Ishikawa (cell line): ENCODE measurements around the gene PARD3.

ENCODE experiments used
- CEBPB ChIP-seq: IDR thresholded peaks from 2 replicates; pipeline ENCODE4 v1.6.1; 2012
- CREB1 ChIP-seq: IDR thresholded peaks from 2 replicates; pipeline ENCODE4 v1.6.1; 2012; ENCODE audit warnings: low read depth
- EGR1 ChIP-seq: IDR thresholded peaks from 2 replicates; pipeline ENCODE4 v1.6.1; 2012
- EP300 ChIP-seq: IDR thresholded peaks from 2 replicates; pipeline ENCODE4 v1.6.1; 2012; ENCODE audit warnings: borderline replicate concordance
- FOXM1 ChIP-seq: IDR thresholded peaks from 2 replicates; pipeline ENCODE4 v1.6.1; 2012; ENCODE audit warnings: low read depth, borderline replicate concordance
- MAX ChIP-seq: IDR thresholded peaks from 2 replicates; pipeline ENCODE4 v1.6.1; 2012
- NFIC ChIP-seq: IDR thresholded peaks from 2 replicates; pipeline ENCODE4 v1.6.1; 2012
- RAD21 ChIP-seq: IDR thresholded peaks from 2 replicates; pipeline ENCODE4 v1.6.1; 2012; ENCODE audit warnings: low read depth
- TAF1 ChIP-seq: IDR thresholded peaks from 2 replicates; pipeline ENCODE4 v1.6.1; 2012; ENCODE audit warnings: low read depth, mild to moderate bottlenecking
- TCF12 ChIP-seq: IDR thresholded peaks from 2 replicates; pipeline ENCODE4 v1.6.1; 2012; ENCODE audit warnings: low read depth
- TEAD4 ChIP-seq: IDR thresholded peaks from 2 replicates; pipeline ENCODE4 v1.6.1; 2012
- YY1 ChIP-seq: IDR thresholded peaks from 2 replicates; pipeline ENCODE4 v1.6.1; 2012; ENCODE audit warnings: low read depth
- ZBTB7A ChIP-seq: IDR thresholded peaks from 2 replicates; pipeline ENCODE4 v1.6.1; 2012; ENCODE audit warnings: low read depth
- TF ChIP-seq, protein P1 (sequence below): IDR thresholded peaks from 2 replicates; pipeline ENCODE4 v1.6.1; 2012; ENCODE audit warnings: low read depth, mild to moderate bottlenecking
- TF ChIP-seq, protein P2 (sequence below): IDR thresholded peaks from 2 replicates; pipeline ENCODE4 v1.6.1; 2012

The PARD3 gene

GRCh38 chr10:34089253-34089652 lies 725.8 kb downstream of the PARD3 start:
- TF ChIP-seq TCF12 (no peak), TEAD4 (no peak), CREB1 (no peak), ZBTB7A (no peak)

GRCh38 chr10:34088208-34088794 lies 726.8 kb downstream of the PARD3 start:
- TF ChIP-seq, protein P1, sequence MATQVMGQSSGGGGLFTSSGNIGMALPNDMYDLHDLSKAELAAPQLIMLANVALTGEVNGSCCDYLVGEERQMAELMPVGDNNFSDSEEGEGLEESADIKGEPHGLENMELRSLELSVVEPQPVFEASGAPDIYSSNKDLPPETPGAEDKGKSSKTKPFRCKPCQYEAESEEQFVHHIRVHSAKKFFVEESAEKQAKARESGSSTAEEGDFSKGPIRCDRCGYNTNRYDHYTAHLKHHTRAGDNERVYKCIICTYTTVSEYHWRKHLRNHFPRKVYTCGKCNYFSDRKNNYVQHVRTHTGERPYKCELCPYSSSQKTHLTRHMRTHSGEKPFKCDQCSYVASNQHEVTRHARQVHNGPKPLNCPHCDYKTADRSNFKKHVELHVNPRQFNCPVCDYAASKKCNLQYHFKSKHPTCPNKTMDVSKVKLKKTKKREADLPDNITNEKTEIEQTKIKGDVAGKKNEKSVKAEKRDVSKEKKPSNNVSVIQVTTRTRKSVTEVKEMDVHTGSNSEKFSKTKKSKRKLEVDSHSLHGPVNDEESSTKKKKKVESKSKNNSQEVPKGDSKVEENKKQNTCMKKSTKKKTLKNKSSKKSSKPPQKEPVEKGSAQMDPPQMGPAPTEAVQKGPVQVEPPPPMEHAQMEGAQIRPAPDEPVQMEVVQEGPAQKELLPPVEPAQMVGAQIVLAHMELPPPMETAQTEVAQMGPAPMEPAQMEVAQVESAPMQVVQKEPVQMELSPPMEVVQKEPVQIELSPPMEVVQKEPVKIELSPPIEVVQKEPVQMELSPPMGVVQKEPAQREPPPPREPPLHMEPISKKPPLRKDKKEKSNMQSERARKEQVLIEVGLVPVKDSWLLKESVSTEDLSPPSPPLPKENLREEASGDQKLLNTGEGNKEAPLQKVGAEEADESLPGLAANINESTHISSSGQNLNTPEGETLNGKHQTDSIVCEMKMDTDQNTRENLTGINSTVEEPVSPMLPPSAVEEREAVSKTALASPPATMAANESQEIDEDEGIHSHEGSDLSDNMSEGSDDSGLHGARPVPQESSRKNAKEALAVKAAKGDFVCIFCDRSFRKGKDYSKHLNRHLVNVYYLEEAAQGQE: no peak
- TF ChIP-seq TCF12 (no peak), EGR1 (no peak), NFIC (no peak), TAF1 (no peak), CEBPB (no peak), EP300 (no peak), ZBTB7A (no peak), CREB1 (no peak), YY1 (no peak), TEAD4 (no peak), MAX (no peak), FOXM1 (no peak), RAD21 (no peak)
- TF ChIP-seq, protein P2, sequence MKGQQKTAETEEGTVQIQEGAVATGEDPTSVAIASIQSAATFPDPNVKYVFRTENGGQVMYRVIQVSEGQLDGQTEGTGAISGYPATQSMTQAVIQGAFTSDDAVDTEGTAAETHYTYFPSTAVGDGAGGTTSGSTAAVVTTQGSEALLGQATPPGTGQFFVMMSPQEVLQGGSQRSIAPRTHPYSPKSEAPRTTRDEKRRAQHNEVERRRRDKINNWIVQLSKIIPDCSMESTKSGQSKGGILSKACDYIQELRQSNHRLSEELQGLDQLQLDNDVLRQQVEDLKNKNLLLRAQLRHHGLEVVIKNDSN: no peak

GRCh38 chr10:34087095-34087418 lies 728.0 kb downstream of the PARD3 start:
- TF ChIP-seq MAX (no peak), FOXM1 (no peak), TEAD4 (no peak), TAF1 (no peak), TCF12 (no peak), CEBPB (no peak), NFIC (no peak)

- TF ChIP-seq, protein P1: no peak
- no peak for TF ChIP-seq YY1
- no peak for TF ChIP-seq CREB1
These were observed 731.5 kb downstream of the PARD3 start for GRCh38 chr10:34083567-34083966.

GRCh38 chr10:34081948-34082347 lies 733.1 kb downstream of the PARD3 start:
- TF ChIP-seq EP300: no peak
- no peak for TF ChIP-seq NFIC
- TF ChIP-seq RAD21: peak; percentile 31
- TF ChIP-seq, protein P2: no peak

- TF ChIP-seq EGR1 (no peak), CEBPB (no peak), ZBTB7A (no peak), TAF1 (no peak), TCF12 (no peak), FOXM1 (no peak), CREB1 (no peak), TEAD4 (no peak), YY1 (no peak), NFIC (no peak), MAX (no peak), EP300 (no peak), RAD21 (no peak)
- TF ChIP-seq, protein P2: no peak
- TF ChIP-seq, protein P1: no peak
These were observed 733.8 kb downstream of the PARD3 start for GRCh38 chr10:34081347-34081743.
